Ovary (tissue), 3 donors: ENCODE measurements around the gene FRA10AC1.

ENCODE experiments used
- EP300 ChIP-seq: sonication (generic); formaldehyde crosslinking; IDR thresholded peaks from one replicate; pipeline ENCODE4 v1.6.1; 2017; ENCODE audit warnings: antibody characterized with exemption
- POLR2A ChIP-seq: fragments of 450-650 bp; IDR thresholded peaks from one replicate; pipeline ENCODE4 v1.6.1; 2017; ENCODE audit warnings: antibody characterized with exemption, mild to moderate bottlenecking, moderate library complexity
- TF ChIP-seq, protein P1 (sequence below), 3 donors: fragments of 450-650 bp in 2 of 3; fragments of 200-600 bp in 1 of 3; IDR thresholded peaks; one replicate each; pipeline versions ENCODE4 v1.5.1 to v1.8.0; 2016 to 2022; ENCODE audit warnings: antibody characterized with exemption in 3 of 3, mild to moderate bottlenecking in 1 of 3
- donor health status: DM: no; HTN: no; CAD: no.

- TF ChIP-seq POLR2A (no peak), EP300 (no peak)
- TF ChIP-seq, protein P1, sequence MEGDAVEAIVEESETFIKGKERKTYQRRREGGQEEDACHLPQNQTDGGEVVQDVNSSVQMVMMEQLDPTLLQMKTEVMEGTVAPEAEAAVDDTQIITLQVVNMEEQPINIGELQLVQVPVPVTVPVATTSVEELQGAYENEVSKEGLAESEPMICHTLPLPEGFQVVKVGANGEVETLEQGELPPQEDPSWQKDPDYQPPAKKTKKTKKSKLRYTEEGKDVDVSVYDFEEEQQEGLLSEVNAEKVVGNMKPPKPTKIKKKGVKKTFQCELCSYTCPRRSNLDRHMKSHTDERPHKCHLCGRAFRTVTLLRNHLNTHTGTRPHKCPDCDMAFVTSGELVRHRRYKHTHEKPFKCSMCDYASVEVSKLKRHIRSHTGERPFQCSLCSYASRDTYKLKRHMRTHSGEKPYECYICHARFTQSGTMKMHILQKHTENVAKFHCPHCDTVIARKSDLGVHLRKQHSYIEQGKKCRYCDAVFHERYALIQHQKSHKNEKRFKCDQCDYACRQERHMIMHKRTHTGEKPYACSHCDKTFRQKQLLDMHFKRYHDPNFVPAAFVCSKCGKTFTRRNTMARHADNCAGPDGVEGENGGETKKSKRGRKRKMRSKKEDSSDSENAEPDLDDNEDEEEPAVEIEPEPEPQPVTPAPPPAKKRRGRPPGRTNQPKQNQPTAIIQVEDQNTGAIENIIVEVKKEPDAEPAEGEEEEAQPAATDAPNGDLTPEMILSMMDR (IDR thresholded peaks at IDR 0.05): no peak
These were observed 14.7 kb downstream of the FRA10AC1 start for GRCh38 chr10:93687737-93688136.
